ENCODE results near the gene EDRF1.

DNA sequence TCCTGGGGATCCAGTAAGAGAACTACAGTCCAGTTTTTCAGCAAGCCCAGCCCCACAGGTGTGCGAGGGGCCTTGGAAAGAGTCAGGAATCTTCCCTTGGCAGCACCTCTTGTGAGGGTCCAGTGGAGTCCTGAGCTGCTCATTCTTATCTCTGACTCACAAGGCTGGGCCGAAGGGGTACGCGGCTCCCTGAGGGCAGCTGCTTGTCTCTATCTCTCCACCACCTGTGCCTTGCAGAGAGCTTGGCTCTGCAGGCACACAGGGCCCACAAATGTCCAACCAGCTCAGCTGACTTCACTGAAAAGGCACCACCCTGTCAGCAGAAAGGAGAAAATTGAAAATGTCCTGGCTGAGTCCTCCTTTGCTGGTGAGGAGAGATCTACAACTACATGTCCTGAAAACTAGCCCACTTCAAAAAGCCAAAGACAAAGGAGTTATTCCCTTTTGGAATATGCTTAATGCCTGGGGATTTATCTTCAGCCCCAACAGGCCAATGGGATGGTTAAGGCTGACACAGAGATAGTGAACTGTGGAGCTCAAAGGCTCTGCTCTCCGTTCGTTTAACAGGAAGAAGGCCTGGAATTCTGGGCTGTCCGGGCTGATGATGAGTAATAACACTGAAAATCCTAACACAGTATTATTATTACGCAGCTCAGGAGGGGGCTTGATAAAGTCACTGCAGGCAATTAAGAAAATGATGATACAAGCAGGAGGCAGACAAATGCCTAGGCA lies 80.1 kb downstream of the EDRF1 start:
- no peak for TF ChIP-seq CTCF (conservative IDR thresholded peaks at IDR 0.05)
- TF ChIP-seq ZFX (IDR thresholded peaks at IDR 0.05), result no peak
